HG03095 (cell line): ENCODE data around the gene DUSP10.

Source experiments
- ATAC-seq: cut with Tn5 transposase; IDR thresholded peaks from one replicate; pipeline ENCODE4 v1.9.1; 2021; ENCODE audit warnings: moderate library complexity; ENCODE audit not compliant: unreplicated experiment

Gene DUSP10

GRCh38 chr1:221663321-221663720 lies 78.6 kb downstream of the DUSP10 start:
- no peak for ATAC-seq

- no peak for ATAC-seq
Observed at GRCh38 chr1:221655766-221656305, 86.1 kb downstream of the DUSP10 start.
